ENCODE measurements around the gene TFDP1.
"Not testable (repeated sequence)": the region's sequence is repeated elsewhere in the genome, so short reads cannot be mapped to it uniquely, and the experiment has no call there.

TFDP1 gene

DNA sequence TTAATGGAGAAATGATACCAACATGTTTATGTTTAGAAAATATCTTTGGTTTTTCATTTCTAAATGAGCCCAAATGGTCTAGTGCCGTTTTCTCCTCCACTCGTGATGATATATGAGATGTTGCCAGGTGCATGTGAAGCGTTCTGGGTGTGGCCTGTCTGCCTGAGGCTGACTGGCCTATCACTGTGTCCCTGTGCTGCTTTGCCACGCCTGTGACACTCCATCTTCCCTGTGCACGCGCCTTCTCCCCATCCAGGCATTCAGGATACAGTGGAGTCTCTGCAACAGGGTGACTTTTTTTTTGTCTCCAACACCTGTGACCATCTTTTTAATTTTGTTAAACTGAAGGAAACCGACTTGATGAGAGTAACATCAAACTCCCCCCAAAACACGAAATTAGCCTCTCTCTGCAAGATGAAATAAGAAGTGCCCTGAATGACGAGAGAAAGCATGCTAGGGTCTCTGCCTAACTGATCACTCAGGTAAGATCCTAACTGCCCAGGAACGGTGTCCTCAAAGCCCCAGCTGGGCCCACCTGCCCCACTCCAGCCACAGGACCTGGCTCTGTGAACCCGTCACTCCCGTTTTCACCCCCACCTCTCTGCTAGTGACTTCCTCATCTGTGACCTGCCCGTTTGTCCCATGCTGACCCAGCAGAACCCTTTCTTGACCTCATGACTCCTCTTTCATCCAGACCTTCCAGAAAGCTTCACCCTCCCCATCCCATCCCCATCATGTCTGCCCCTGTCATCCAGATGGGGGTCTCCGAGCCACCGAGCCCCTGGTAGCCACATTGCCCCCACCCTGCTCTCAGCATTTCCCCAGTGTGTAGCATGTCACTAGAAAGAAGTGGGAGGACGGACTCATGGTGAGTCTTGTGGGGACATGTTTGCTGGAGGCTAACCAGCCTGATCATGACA, 33.2 kb upstream of the TFDP1 start:
- no peak for DNase-seq

DNA sequence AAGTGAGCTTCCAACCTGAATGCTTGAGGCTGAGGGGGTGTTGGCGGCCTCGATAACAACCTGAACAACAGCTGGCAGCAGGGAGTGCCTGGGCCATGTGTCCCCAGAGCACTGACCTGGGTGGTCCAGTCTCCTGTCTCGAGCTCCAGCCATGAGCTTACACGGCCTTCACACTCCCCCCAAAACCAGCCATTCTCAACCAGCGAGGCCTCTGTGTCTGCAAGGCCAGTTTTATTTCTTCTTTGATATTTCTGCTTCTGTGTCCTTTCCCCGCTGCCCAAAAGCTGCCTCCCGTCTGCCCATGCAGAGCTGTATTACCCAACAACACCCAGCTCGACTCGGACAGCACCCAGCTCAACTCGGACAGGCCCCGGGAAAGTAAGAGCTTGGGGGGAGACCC, 32.5 kb upstream of the TFDP1 start:
- no peak for DNase-seq

DNA sequence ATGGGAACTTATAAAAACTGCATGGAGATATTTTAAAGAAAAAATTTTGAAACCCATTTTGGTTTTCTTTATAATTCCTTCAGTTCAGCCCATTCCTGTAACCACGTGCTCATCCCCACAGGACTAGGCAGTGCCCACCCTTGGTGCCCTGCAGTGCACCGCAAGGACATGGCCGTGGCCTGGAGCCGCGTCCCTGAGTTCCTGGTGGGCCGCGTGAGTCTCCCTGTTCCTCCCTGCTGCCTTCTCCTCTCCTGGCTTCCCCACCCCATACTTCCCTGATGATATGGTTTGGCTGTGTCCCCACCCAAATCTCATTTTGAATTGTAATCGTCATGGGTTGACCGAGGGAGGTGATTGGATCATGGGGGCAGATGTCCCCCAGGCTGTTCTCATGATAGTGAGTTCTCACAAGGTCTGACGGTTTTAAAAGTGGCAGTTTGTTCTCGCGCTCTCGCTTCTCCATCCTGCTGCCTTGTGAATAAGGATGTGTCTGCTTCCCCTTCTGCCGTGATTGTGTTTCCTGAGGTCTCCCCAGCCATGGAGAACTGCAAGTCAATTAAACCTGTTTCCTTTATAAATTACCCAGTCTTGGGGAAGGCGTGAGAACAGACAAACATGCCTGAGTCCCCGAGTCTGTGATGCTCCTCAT, 31.6 kb upstream of the TFDP1 start:
- no peak for DNase-seq

DNA sequence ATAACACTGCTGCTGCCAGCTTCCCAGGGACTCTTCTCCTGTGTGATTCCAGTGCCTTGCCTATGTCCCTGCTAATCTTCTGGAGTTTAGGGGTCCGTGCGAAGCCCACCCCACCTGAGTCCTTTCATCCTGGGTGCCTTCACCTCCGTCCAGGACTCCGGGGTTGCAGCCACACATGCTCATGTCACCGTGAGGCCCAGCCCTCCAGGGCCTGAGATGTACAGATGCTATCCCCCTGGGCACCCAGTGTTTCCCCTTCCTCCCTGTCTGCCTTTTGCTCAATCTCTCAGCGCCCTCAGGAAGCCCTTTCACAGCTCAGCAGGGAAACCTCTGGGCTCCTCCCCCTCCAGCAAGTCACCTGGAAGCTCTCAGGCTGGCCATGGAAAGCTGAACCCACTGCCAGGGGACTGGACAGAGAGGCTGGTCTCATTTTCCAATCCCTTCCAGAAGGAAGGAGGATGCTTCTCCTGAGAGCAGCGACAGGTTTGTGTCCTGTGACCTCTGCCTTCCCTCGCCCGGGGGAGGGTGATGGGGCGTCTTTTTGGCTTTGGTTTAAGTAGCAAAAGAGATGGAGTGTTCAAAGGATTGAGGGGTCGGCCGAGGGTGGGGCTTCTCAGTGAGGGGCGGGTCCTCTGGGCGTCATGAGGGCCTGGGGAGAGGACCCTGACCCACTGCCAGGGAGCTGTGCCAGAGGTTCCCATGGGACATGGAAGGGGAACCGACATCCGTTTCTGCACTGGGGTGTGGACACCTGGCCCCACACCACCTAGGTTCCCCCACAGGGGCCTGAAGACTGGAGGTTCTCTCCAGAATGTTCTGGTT, 30.8 kb upstream of the TFDP1 start:
- no peak for DNase-seq

DNA sequence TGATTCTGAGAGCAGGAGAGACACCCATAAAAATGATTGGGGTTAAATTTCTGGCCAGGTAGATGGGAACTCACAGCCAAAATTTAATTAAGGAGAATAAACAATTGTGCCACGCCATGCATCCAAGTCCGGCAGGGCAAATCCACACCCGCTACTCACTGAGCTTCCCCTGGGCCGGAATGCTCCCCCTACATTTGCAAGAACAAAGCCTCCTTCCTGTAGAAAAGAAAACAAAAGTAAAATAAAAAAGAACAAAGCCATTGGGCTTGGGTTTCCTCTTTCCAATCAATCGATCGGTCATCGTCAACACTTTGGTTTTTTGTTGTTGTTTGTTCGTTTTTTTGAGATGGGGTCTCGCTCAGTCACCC, 30.2 kb upstream of the TFDP1 start:
- DNase-seq, result no peak

DNA sequence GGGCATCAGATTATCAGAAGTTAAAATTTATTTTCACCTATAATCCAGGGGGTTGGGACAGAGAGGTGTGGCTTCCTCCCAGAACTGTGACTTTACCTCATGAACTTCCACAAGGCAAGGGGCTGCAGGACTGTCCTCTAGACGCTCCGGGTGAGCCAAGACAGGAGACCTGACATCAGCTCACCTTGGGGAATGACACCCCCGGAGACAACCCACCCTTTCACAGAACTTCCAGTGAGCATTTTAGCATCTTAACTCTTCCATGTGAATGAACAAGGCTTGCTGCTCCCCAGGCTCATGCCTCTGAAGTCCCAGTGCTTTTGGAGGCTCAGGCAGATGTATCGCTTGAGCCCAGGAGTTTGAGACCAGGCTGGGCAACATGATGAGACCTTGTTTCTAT, 29.4 kb upstream of the TFDP1 start:
- DNase-seq, result no peak

DNA sequence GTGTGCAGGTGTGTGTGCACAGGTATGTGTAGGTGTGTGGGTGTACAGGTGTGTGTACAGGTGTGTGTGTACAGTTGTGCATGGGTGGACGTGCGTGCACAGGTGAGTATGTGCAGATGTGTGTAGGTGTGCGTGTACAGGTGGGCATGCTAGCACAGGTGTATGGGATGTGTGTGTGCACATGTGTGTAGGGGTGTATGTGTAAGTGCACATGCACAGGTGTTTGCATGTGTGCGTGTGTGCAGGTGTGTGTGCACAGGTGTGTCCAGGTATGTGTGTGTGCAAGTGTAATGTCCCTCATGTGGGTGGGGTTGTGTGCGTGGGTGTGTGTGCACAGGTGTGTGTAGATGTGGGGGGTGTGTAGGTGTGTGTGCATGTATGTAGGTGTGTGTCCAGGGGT, 27.5 kb upstream of the TFDP1 start:
- no peak for DNase-seq

DNA sequence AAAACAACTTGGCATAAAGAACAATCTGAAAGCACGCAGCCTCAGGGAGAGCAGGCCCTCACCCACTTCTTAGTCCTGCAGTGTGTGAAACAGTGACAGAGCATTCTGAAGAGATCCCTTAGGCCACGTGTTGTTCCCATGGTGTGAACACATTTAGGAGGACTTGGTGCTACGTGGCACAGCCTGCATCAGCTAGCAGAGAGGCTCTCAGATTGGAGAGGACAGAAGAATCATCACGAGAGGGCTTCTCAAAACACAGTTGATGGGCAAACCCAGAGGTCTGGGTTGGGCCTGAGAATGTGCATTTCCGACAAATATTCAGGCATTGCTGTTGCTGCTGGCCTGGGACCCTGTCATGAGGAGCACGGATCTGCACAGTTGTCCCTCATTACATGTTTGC, 26.1 kb upstream of the TFDP1 start:
- DNase-seq, result no peak

DNA sequence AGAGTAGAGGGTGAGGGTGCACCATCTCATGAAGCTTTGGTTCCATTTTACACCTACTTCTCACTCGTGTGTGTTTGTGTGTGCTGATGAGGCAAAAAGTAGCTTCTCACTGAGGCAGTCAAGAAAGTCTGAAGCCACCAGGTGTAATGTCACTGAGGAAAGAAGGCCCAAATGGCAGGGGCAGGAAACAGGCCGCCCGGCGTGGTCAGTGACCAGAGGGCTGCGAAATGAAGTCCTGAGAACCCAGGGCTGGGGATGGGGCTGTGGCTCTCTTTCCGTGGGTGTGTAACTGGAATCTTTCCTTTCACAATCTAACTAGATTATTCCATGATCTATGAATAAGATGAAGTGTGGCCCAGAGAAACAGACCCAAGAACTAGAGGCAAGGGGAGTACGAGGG, 25.5 kb upstream of the TFDP1 start:
- DNase-seq, result no peak

DNA sequence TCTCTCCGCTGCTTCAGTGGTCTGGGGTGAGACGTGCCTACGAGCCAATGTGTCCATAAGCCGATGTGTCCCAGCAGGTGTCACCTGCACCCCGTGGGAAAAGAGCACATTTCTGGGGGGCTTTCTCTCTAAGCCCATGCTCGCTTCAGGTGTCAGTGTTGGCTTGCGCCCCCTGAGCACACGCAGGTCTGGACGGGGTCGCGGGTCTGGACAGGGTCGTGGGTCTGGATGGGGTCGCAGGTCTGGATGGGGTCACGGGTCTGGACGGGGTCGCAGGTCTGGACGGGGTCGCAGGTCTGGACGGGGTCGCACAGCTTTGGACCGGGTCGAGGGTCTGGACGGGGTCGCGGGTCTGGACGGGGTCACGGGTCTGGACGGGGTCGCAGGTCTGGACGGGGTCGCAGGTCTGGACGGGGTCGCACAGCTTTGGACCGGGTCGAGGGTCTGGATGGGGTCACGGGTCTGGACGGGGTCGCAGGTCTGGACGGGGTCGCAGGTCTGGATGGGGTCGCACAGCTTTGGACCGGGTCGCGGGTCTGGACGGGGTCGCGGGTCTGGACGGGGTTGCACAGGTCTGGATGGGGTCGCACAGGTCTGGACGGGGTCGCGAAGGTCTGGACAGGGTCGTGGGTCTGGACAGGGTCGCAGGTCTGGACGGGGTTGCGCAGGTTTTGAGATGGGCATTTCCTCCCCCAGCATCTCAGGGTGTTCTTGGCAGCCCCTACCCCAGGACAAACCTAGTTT, 24.5 kb upstream of the TFDP1 start:
- no peak for DNase-seq

DNA sequence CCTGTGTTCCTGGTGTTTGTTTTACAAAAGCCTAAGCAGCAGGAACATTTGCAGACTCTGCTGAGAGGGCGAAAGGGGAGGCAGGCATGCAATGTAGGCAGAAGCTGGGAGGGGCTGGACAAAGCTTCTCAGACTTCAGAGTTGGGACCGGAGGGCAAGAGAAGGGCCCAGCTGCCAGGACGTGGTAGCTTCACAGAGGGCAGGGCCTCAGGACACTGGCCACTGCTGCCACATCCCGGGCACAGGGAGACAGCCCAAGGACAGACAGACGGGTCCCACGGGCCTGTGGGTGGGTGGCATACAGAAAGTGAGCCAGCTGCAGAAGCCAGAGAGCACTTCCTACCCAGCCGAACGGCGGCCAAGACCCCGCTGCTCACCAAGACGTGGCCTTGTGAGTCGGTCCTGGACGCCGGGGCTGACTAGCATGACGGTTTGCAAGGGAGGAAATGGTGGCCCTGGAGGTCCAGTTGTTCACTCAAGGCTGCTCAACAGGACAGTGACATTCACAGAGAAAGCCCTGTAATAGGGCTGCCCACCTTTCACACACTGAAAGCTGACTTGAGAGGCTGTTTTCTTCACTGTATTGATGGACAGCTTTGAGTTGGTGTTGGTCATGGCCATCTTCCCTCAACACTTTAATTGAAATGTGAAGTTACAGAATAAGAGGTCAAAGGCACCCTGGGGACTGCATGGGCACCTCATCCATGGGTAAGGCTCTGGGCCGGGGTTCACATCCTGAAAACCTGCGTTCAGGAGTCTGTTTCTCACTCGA, 23.7 kb upstream of the TFDP1 start:
- DNase-seq, result no peak

DNA sequence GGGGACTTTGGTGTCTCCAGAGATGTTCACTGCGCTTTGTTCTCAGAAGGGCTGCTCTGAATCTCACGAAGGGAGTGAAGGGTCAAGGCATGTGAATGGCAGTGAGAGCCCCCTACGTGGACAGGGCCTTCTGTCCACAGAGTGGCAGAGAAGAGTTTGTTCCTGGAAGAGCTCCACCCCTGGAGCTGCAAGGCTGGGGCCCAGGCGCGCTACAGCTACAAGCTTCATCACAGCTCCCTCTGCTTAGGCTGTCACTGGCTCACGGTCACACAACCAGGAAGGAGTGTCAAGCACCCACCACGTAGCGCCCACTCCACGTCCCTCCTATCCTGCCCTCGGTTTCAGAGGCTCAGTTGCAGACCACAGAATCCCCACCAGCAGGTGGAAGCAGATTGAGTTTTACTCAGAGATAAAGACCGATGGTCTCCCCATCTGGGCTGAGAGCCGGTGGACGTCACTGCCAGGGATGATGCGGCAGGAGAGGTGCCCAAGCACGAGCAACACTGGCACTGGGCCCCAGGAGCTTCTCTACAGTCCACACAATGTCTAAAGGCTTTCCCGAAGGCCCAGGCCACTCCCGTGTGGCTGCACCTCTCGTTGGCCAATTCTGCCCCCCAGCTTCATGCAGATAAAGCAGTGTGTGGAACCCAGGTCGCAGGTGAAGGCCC, 23.0 kb upstream of the TFDP1 start:
- DNase-seq, result no peak

DNA sequence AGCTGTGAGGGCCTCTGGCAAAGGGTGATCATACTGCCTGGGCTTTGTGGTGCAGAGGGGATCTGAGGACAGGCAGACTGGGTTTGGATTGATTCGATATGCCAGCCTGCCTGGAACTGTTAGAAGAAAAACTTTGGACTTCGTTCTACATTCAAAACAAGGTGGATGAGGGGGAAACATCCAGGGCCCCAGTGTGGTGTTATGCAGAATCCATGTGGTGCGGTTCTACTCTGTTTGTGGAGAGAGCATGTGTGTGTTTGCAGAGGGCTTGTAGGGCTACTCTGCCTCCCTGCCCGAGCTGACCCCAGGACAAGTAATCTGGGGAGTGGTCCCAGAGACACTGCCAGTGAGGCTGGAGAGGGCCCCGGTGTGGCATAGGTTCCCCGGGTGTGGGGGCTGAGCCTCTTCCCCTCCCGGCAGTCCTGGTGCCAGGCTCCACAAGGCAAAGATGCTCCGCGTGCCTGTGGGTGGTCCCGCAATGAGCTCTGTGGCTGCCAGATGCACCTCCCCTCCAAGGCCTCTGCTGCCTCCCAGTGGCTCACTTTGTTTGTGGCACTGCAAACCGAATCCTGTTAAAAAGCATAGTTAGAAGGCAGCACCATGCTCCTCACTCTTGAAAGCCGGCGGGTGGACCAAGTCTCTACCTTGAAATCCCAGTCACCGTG, 22.3 kb upstream of the TFDP1 start:
- no peak for DNase-seq

DNA sequence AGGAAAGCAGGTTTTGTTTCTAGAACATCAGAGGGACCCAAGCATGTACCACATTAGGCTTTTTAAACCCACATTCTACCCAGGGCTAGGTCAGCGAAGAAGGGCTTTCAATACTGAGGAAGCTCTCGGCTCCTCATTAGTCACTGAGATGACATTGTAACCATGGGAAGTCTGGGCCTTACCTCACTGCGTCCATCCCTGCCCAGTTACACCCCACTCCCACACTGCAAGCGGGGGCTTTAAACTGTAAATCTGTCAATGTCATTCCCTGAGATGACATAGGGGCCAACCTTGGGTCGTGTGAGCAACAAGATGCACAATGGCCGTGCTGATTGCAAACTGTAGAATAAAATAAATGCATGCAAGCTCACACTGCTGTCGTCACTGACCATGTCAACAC, 21.7 kb upstream of the TFDP1 start:
- DNase-seq, result no peak

DNA sequence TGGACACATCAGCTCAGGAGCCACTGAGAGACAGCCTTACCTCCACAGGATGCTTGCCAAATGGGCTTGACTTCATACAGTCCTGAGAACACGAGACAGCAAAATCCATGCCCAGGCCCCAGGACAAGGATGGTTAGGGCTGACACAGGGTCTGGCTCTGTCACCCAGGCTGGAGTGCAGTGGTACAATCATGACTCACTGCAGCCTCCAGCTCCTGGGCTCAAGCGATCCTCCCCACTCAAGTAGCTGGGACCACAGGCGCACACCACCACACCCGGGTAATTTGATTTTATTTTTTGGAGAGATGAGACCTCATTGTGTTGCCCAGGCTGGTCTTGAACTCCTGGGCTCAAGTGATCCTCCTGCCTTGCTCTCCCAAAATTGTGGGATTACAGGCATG, 21.0 kb upstream of the TFDP1 start:
- DNase-seq, result not testable (repeated sequence)

DNA sequence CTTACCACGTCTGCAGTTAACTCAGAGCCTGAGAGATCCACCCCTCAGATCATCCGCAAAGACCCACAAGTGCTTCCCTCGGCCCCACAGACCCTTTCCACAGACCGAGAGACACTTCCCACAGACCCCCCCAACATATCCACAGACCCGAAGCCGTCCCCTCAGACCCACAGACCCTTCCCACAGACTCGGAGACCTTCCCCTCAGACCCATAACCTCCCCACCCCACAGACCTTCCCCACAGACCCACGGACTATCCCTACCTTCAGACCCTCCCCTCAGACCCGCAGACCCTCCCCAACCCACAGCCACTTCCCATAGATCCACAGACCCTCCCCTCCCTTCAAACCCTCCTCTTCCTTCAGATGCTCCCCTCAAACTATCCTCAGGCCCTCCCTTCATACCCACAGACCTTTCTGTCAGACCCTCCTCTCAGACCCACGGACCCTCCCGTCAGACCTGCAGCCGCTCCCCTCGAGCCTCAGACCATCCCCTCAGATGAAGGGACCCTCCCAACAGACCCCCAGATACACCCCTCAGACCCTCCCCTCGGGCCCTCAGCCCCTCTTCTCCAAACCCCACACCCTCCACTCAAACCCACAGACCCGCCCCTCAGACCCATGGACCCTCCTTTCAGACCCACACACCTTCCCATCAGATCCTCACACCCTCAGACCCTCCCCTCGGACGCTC, 20.1 kb upstream of the TFDP1 start:
- DNase-seq, result no peak

DNA sequence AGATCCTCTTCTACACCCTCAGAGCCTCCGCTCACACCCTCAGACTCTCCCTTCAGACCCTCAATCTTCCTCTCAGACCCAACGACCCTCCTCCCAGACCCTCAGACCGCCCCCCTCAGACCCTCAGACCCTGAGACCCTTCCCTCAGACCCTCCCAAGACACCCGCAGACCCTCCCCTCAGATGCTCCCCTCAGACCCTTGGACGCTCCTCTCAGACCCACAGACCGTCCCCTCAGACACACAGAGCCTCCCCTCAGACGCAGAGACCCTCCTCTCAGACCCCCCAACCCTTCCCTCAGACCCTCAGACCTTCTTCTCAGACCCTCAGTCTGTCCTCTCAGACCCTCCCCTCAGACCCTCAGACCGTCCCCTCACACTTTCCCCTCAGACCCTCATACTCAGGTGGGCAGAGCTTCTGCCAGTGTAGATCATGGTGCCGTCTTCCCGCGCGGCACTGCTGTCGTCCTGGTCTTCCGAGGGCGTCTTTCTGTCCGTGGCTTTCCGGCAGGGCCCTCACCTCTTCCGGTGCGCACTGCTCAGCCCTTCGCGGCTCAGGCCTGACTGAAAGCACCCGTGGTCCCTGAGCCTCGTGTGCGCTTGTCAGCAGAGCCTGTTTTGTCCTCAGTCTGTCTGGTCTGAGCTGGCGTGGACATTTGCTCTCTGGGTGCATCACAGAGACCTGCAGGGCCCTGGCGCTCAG, 18.9 kb upstream of the TFDP1 start:
- DNase-seq, result no peak

DNA sequence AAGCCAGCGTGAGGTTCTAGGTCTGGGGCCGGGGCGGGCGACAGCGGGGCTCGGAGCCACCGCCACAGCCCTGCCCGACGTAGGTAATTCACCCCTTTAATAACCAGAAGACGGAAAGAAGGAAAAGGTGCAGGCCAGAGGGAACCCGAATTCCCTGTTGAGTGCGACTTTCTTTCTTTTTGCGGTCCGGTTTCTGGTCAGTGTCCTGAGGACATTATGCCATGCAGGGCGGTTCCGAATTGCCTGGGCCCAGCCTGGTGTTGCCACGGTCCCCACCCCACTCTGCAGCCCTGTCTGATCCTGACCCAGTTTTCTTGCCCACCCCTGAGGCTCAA, 18.4 kb upstream of the TFDP1 start:
- no peak for DNase-seq

DNA sequence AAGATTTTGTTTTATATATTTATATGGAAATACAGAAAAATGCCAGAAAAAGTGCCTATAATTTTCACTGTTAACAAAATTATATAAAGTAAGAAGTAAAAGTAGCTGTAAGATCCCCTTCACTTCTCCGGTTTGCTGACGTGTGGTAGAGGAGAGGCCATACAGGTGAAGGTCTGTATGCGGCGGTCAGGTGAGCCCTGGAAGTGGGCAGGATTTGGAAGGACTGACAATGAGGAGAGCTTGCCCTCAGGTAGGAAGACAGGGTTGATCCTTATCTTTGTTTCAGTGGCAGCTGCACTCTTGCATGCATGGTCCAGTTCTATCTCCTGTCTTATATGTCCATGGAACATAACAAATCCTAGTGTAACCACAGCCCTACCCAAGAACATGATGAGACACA, 16.9 kb upstream of the TFDP1 start:
- no peak for DNase-seq

DNA sequence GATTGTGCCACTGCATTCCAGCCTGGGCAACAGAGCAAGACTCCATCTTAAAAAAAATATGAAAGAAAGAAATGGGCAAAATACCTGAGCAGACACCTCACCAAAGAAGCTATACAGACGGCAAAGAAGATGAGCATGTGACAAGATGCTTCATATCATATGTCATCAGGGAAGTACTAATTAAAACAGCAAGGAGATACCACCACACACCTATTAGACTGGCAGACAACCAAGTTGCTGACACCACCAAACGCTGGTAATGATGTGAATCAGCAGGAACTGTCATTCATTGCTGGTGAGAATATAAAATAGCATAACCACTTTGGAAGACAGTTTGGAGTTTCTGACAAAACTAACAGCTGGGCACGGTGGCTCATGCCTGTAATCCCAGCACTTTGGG, 11.5 kb upstream of the TFDP1 start:
- DNase-seq, result no peak

All from SIG-M5 (cell line).